ENCODE results near the gene CHST3. TPM values are rescaled to one million over a fixed set of nuclear protein-coding genes. Genes with fewer than 3 reads are reported as not detected.

CHST3 gene
- total RNA-seq, 2 experiments from 2014 or later: 0.84 to 0.87 TPM

Other genes with a start within 250 kb of the CHST3 start
- gene C10orf105, start 244.6 kb upstream of the CHST3 start, total RNA-seq: under 1 TPM; 0.24 to 0.41 TPM
- 10 to 100 TPM; 41.4 to 47.3 TPM for gene VSIR, start 190.9 kb upstream of the CHST3 start, total RNA-seq
- gene PSAP, start 113.1 kb upstream of the CHST3 start, total RNA-seq: 10 to 100 TPM; 93.1 to 97.0 TPM
- 100 to 1,000 TPM; 136 to 142 TPM for gene SPOCK2, start 124.2 kb downstream of the CHST3 start, total RNA-seq

Measured in activated naive CD8-positive, alpha-beta T cell treated with anti-CD3 and anti-CD28 coated beads for 36 hours (primary cell).